Retinal pigment epithelial cell (primary cell): ENCODE data around the gene IL4R.

Experiments
- DNase-seq: peaks from one replicate; pipeline ENCODE4 v3.0.0-alpha.2; 2010; ENCODE audit warnings: low read depth
- H3K4me3 ChIP-seq: 2 replicates; pipeline ENCODE4 v1.5.1; 2011; ENCODE audit warnings: mild to moderate bottlenecking, low read length, control low read depth, moderate library complexity
- CTCF ChIP-seq: conservative IDR thresholded peaks from 2 replicates; pipeline ENCODE4 v1.5.1; 2011; ENCODE audit warnings: low read depth, low read length, control low read depth, inconsistent platforms

Gene IL4R

GRCh38 chr16:27400751-27401620 lies 87.2 kb downstream of the IL4R start:
- DNase-seq = no peak

GRCh38 chr16:27401768-27402568 lies 88.2 kb downstream of the IL4R start, which contains the start of gene IL21R:
IL21R (plus strand) TSS chr16:27402174; CDS start chr16:27430072, 27,898 bp downstream.
- DNase-seq = no peak
- H3K4me3 ChIP-seq = no peak within 1 kb of the TSS
- no peak for TF ChIP-seq CTCF

More at GRCh38 chr16:27400751-27401620, 87.2 kb downstream of the IL4R start:
- no peak overlapping the region for H3K4me3 ChIP-seq
- no peak for TF ChIP-seq CTCF

- TF ChIP-seq CTCF = no peak
- no peak overlapping the region for H3K4me3 ChIP-seq
- no peak for DNase-seq
Measured at GRCh38 chr16:27402569-27402963, 88.8 kb downstream of the IL4R start.

- DNase-seq = no peak
Measured at GRCh38 chr16:27402964-27403600, 89.3 kb downstream of the IL4R start.

GRCh38 chr16:27403601-27403992 lies 89.8 kb downstream of the IL4R start:
- TF ChIP-seq CTCF = no peak
- H3K4me3 ChIP-seq = no peak overlapping the region

More at GRCh38 chr16:27402964-27403600, 89.3 kb downstream of the IL4R start:
- no peak overlapping the region for H3K4me3 ChIP-seq
- TF ChIP-seq CTCF = no peak

GRCh38 chr16:27404163-27404823 lies 90.5 kb downstream of the IL4R start:
- no peak for DNase-seq
- no peak for TF ChIP-seq CTCF
- no peak overlapping the region for H3K4me3 ChIP-seq

More at GRCh38 chr16:27403601-27403992, 89.8 kb downstream of the IL4R start:
- no peak for DNase-seq
